Central memory CD4-positive, alpha-beta T cell (primary cell): Measurements from ENCODE around the gene CACNA1I.

Experiments
- DNase-seq: peaks from one replicate; pipeline ENCODE4 v3.0.0; 2022

The CACNA1I gene

DNA sequence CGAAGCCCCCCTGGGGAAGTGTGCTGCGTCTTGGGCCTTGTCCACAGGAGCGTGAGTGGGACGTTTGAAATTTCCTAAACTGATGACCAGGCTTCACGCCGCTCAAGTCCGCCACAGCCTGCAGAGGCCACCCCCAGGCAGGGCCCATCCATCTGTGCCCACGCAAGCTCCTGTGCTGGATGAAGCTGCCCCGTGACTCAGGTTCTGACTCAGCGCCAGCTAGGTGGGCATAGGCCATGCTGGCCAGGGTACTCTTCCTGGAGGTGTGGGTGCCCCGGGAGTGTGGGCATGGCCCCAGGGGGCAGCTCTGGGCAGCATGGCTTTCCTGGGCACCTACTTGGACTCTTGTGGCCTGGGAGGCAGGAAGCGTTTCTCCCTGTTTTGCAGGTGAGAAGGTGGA, 134.8 kb downstream of the CACNA1I start:
- DNase-seq, result no peak

DNA sequence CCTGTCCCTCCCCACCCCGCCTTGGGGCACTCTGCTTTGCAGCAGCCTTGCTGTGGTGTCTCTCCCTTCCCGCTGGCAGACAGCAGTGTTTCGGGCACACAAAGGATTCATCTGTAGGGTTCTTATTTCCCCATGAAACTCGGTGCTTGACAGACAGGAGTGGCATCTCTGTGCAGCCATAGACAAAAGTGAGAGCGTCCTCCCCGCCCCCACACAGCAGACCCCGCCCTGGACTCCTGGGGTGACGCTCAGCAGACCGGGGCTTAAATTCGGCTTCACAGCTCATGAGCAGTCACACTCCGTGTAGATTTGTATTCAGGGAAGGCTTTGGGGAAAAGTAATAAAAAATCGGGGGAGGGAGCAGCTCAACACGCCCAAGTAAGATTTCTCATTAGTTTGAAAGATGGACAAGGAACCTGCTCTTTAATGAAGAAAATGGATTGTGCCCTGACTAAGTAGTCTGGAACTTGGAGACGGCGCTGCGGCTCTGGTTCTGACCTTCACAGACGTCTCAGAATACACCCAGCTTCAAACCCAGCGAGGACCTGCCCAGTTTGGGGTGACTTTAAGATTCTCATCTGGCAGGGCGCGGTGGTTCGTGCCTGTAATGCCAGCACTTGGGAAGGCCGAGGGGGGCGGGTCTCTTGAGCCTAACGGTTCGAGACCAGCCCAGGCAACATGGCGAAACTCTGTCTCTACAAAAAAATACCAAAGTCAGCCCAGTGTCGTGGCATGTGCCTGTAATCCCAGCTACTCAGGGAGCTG, 136.0 kb downstream of the CACNA1I start:
- no peak for DNase-seq

DNA sequence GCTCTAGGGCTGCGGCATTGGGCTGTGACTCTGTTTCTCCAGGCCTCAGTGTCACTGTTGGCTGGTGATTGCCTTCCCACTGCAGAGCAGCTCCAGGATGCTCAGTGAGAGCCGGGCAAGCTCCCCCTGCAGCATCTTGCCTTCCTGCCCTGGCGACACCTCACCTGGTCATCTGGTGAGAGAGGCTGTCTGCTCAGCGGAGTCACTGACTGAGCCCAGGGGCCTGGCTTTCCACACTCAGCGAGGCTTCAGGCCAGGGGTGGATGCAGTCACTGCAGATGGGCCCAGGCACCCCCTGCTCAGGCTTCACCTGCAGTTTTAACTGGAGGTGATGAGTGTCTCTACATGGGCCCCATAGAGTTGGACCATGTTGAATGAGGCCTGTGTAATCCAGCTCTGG, 136.8 kb downstream of the CACNA1I start:
- DNase-seq, result no peak

DNA sequence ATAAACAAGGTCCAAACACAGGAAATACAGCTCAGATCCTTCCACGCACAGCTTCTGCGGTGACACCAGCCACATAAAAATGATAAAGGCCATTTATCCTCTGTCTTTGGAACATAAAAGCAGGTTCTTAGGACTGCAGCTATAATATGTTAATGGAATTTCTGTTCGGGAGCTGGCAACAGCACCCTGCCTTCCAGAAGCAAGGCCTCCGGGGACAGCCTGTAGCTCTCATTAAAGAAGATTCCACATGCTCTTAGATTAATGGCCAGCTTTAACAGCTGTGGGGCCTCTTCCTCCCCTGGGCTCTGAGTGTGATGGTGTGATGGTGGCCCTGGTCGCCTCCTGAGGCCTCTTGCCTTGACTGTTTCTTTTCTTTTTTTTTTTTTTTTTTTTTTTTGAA, 137.3 kb downstream of the CACNA1I start:
- DNase-seq, result no peak

DNA sequence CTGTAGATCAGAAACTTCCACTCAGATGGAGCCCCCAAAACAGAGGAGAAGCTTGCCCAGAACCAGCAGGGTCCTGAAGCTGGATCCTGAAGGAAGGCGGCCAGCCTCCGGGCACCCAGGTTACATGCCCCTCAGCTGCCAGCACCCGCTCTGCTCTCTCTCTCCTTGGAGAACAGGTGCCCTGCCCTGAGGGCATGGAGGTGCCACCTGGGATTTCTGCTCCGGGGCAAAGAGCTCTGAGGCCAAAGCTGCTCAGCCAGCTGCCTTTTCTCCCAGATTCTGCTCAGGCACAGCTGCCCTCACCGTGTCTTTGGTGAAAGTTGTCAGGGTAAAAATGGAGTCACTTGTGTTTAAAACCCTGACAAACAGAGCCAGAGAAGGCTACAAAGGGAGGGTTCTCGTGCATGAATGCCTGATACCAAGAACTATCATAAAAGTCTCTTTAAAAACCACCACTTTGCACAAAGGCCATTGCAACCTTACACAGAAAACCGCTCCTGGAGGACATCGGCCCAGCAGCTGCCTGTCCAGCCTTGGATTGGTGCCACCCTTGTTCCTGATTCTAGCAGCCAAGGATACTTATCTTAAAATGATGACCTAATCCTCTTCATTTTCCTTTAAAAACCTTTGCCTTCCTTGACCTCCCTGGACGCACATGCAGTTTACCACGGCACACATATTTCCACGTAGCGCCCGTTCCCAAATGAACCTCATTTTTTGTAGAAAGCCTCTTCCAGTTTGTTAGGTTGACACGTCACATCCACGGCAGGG, 140.0 kb downstream of the CACNA1I start:
- DNase-seq, result no peak

DNA sequence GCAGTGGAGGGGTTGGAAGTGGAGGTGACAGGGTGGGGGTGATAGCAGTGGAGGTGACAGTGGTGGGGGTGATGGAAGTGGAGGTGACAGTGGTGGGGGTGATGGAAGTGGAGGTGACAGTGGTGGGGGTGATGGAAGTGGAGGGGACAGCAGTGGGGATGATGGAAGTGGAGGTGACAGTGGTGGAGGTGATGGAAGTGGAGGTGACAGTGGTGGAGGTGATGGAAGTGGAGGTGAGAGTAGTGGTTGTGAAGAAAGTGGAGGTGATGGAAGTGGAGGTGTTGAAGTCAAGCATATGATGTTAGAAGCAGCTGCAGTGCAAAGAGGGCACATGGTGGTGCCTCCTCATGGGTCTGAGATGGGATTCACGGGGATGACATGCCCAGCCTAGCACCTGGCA, 141.5 kb downstream of the CACNA1I start:
- no peak for DNase-seq

DNA sequence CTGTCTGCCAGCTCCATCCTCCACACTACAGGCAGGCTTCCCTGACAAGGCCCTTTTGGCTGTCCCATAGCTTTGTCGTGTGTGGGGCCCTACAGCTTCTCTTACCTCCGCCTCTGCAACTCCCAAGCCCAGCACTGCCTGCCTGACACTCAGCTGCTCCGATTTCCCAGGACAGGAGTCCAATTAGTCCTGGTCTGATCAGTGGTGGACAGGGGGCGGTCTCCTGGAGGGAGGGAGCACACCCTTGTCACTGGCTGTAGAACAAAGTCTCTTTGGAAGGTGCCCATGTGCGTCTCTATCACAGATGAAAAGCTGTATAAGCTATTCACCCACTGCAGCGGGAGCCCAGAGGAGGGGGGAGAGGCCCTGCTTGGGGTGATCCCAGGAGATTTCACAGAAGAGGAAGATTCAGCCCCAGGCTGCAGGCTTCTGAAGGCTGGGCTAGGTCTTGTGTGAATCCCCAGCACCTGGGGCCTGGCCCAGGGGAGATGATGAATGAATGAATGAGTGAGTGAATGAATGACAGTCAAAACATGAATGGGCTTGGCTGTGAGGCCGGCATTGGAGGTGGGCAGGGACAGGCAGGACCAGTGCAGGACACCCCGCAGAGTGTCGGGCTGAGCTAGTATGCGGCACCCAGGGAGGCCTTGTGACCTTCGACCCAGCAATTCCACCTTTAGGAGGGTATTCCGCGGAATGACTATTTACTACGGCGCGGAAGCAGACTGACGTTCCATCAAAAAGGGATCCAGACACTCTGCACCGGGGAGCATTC, 142.4 kb downstream of the CACNA1I start:
- no peak for DNase-seq

DNA sequence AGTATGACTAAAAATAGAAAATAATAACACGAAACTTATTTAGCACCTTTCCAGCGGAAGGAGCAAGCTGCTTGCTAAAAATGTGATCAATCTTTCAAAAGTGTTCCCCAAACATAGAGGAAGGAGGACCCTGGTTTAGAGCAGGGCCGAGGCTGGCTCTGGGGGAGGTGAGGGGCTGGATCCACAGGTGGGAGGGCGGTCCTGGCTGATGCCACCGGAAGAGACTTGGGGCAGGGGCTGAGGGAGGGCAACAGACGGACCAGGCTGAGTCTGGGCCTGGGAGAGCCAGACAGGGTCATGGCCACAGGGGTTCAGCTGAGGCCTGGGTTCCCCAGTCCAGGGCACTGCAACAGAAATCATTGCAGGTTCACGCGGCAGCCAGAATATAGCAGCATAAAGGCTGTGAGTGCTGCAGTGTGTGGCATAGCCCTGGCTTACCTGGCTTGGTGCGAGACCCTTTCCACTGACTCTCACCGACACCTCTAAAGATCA, 143.3 kb downstream of the CACNA1I start:
- no peak for DNase-seq

DNA sequence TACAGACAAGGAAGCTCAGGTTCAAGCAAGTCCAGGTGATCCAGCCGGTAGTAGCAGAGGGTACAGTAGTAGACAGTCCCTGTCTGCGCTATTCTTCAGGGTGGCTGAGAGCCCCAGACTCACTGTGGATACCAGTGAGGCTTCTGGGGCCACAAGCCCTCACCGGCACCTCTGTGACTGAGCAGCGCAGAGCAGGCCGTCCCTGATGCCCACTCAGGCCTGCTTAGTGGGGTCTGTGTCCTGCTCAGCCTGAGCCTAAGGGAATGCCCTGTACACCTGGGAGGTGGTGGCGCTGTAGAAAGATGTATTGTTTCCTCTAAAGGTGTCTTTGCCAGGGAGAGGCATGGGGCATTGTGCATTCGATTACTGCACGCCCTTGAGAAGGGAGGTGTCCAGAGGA, 143.8 kb downstream of the CACNA1I start:
- DNase-seq, result no peak

DNA sequence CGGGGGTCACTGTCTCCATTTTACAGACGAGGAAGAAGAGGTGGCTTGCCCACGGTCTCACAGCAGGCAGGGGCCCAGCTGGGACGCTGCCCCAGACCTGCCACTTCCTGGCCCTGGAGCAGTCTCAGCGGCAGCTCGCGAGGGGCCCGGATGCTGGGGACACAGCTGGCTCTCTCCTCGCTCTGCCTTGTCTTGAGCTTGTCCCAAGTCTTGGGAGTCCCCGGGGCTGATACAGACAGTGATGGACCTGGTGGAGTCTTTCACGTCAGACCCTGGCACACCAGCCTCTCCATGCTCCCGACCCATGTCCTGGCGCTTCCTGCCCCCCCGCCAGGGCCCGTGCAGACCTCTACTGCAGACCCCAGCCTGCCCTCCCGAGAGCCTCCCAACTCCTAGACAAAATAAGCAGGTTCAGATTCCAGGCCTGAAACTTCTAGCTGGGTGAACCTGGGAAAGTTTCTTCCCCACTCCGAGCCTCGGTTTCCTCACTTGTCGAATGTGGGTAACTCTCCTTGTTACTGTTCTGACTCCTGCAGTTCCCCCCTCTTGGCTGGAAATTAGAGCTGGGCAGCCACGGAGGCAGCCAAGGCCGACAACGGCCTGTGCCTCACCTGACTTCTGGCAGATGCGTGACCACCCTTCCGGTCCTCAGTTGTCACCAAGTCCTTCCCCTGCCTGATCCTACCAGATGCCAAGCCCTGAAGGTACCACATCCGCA, 145.4 kb downstream of the CACNA1I start:
- DNase-seq, result no peak

DNA sequence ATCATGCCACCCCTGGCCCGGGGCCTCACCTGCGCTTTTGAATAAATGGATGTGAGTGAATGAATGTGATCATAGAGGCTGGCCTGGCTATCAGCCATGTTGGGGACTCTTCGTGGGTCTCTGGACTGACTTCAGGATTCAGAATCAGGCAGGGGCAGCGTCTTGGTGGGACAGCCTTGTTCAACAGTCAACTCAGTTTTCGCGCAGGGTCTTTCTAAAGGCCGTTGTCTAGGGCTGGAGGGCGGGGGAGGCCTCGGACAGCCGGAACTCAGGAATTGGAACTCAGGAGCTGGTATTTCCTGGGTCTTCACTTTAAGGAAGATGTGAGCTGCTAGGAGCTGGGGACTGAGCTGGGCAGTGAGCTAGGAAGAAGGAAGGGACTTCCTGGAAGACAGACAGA, 146.0 kb downstream of the CACNA1I start:
- no peak for DNase-seq

DNA sequence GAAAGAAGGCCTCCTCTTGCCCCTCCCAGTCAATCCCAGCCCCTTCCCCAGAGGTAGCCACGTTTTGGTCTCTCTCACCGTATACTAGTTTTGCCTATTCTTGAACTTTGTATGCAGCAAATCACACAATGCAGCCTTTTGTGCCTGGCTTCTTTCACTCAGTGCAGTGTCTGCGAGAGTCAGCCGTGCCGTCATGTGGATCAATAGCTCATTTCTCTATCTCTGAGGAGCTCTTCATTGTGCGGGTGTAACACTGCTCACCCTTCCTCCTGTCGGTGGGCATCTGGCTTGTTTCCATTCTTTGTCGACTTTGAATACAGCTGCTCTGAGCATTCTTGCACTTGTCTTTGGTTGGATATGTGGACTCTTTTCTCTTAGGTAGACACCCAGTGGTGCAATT, 146.5 kb downstream of the CACNA1I start:
- no peak for DNase-seq

DNA sequence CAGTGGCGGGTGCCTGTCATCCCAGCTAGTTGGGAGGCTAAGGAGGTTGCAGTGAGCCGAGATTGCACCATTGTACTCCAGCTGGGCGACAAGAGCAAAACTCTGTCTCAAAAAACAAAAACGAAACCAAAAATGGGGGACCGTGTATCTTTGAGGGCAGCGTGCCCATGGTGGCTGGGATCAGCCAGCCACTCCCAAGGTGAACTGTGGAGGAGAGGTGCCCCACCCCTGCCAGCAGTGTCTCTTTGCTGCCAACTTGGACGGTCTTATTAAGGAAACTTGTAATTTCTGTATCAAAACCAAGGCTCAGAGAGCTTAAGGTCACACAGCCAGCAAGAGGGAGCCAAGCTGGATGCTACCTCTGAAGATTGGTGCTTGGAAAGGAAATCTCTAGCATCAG, 147.7 kb downstream of the CACNA1I start:
- no peak for DNase-seq

DNA sequence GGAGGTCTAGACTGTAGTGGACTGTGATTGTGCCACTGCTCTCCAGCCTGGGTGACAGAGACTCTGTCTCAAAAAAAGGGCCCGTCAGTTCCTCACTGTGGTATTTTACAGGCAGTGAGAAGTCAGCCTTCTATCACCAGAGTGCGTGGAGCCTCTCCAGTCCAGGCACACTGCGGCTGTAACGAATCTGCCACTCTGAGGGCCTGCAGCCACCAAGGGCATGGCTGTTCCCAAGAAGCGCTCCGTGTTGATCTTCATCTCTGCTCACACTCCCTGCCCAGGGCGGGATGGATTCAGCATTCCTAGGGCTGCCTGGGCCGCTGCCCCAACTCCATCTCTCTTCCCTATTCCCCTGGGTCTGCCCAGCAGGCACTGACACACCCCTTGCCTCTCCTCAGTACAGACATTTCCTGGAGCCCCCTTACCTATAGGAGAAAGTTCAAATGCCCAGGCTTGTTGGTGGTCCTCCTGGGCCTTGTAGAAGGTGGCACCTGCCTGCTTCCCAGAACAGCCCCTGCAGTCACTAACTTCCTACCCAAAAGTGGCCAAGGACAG, 148.4 kb downstream of the CACNA1I start:
- no peak for DNase-seq

DNA sequence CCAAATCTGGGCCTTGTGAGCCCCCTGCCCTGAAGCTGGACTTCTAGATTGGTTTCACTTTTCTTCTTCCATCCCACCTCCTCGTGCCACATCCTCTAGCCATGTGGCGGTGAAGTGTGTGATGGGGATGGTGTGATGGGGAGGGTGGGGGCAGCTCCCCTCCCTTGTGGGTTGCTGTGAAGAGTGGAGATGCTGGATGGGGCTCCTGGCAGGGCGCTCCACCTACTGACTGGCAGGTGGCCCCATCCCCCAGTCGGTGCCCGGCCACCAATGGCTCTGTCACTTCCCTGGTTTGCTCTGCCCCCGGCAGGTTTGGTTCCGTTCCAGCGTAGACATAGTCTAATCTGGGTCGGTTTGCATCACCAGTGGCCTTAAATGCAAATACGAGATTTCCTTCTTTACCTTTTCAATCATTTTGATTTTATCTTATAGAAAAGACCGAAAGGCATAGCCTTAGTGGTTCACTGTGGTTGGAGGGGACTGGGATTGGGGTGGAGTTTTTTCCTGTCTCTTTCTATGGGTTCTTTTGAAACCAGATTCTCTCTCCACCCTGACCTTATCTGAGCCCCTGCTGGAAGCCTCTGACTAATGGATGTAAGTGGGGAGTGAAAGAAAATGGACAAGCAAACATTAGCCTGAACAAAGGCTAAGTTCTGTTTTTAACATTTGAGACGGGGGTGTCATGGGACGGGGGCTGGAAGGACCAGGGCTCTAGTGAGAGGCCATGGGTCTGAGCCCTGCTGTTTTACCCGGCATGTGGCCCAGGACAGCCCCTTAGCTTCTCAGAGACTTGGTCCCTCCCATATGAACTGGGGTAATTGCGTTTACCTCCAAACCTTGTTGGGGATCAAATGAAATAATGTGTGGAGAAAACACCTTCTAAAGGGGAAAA, 149.3 kb downstream of the CACNA1I start:
- no peak for DNase-seq

DNA sequence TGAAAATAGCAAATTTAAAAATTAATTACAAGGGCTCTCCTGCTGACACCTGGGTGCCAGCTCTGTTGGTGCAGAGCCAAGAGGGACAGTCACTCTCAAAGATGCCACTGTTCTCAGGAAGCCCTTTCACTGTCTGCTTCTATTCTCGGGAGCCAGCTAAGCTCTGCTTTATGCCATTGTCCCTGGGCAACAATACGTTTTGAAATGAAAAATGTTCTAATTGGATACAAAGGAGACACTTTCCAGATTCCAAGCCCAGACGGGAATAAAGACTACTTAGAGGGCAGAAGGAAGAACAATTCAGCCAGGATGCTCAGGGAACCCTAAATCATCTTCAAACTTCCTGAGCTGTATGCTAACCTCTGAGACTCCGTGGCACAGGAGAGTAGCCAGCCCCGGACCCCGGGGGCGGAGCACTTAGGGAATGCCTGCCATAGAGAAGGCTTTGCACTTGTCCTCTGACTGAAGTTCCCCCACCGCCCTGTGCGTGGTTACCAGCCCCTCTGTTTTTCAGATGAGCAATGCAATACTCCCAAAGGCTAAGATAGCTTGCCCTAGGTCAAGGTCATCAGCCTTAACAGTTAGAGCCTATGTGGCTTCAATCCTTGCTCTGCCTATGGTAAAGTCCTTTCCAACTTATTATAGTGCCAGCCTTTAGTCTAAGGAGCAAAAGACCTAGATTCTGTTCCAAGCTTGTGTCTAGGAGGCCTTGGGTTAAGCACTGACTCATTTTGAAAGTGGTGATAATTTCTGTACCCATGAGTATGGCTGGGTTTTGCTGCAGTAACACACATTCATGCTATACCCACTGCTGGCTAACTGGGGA, 150.9 kb downstream of the CACNA1I start:
- DNase-seq, result no peak

DNA sequence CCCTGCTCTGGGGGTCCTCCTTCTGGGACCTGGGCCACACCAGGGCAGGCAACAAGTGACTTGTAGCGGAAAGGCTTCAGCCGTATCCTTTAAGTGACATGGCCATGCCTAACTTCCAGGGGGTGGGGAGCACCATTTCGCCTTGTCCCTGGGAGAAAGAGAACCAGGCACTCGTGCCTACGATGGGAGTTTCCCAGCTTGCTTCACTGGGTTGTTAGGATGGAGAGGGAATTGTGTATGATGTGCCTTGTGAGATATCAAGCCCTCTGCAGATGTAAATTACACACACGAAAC, 151.4 kb downstream of the CACNA1I start:
- DNase-seq, result no peak

DNA sequence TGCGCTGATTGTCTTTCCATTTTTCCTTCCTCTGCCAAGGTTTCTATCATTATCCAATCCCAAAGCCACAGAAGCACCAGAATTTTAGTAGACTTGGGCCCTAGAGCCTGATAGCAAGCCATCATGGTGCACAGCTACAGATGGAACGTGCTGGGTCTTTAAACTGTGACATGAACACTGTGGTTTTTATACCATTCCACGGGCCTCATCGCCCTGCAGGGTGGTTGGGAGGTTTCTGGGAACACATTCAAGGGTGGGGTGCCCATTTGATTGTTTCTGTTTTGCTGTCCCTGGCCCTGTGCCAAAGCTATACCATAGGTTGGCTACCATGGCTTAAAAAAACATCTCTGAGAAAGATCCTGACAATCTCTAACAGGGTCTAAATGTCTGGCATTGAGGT, 151.9 kb downstream of the CACNA1I start:
- DNase-seq, result no peak

DNA sequence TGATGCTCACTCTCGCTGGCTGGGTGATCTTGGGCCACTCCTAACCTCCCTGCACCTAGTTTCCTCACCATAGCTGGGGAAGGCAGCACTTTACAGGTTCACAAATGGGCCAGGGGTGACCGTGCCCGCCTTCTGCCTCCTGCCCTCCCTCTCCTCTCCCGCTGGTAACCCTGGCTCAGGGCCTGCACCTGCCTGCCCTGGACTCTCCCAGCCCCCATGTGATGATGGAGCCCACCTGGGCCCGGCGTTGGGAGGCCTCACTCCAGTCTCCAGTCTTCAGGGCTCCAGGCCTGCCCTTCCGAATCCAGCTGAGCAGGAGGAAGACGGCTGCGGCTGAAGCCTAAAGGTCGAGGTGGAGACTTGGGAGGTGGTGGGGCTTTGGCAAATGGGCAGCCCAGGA, 152.9 kb downstream of the CACNA1I start:
- DNase-seq, result no peak

DNA sequence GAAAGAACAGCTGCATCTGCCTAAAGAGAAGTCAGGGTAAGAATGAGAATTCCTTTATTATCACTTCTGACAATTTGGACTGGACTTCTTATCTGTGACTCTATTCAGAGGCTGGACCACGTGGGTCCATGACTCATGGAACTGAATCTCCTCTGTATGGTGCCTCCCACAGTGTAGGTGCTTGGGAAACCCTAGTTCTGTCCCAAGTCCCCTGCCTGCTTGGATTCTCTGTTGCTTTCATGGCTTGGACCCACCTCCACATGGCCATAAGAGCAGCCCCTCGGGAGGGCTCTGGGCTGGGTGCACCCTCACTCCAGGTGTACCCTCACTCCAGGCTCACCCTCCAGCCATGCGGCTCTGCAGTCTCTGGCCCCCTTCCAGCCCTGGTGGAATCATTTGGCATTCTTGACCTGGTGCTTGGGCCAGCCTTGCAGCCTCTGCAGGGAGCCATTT, 153.4 kb downstream of the CACNA1I start:
- DNase-seq, result no peak

DNA sequence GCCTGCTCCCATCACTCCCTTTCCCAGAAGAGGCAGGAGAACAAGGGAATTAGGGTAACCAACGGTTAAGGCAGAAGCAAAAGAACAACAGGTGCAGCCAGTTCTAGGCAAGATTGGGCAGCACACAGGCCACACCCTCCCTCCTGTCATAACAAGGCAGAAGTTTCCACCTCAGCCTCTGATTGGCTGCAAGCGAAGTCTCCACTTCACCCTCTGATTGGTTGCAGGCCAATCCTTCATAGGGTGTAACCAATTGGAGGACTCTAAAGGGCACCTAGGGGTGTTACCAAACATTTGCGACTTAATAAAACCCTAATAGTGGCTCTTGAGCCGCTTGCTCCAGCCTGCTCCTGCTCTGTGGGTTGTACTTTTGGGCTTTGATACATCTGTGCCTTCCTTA, 153.8 kb downstream of the CACNA1I start:
- DNase-seq, result no peak
